GM21737 (cell line): ENCODE data around the gene INTS3.

Experiments used
- ATAC-seq: cut with Tn5 transposase; IDR thresholded peaks from one replicate; pipeline ENCODE4 v1.9.1; 2021; ENCODE audit warnings: mild to moderate bottlenecking, moderate library complexity; ENCODE audit not compliant: unreplicated experiment

Gene INTS3

GRCh38 chr1:153727463-153728304, at the start of gene INTS3:
Gene INTS3 (plus strand): TSS chr1:153728050. CDS start chr1:153728635, 585 bp downstream.
- ATAC-seq, result peak; percentile 96

- ATAC-seq, result no peak
These were observed 49.1 kb upstream of the INTS3 start, which contains the start of gene NPR1 for GRCh38 chr1:153678519-153679336. Gene NPR1 (plus strand): TSS chr1:153678688. CDS start chr1:153679109, 421 bp downstream.

- ATAC-seq, result no peak
These were observed 48.3 kb upstream of the INTS3 start for GRCh38 chr1:153679337-153680119.

- no peak for ATAC-seq
These were observed 47.8 kb upstream of the INTS3 start for GRCh38 chr1:153680120-153680403.

GRCh38 chr1:153682730-153683129, 45.1 kb upstream of the INTS3 start:
- no peak for ATAC-seq

GRCh38 chr1:153683854-153684253, 44.0 kb upstream of the INTS3 start:
- ATAC-seq, result no peak

- no peak for ATAC-seq
These were observed 43.0 kb upstream of the INTS3 start for GRCh38 chr1:153684892-153685291.

- ATAC-seq, result no peak
These were observed 42.1 kb upstream of the INTS3 start for GRCh38 chr1:153685544-153686340.

- no peak for ATAC-seq
These were observed 40.3 kb upstream of the INTS3 start for GRCh38 chr1:153687346-153688125.

GRCh38 chr1:153688276-153688675, 39.6 kb upstream of the INTS3 start:
- no peak for ATAC-seq

GRCh38 chr1:153688736-153689328, 39.0 kb upstream of the INTS3 start:
- no peak for ATAC-seq

- ATAC-seq, result no peak
These were observed 34.4 kb upstream of the INTS3 start for GRCh38 chr1:153693466-153693865.

GRCh38 chr1:153696741-153697140, 31.1 kb upstream of the INTS3 start:
- ATAC-seq, result no peak

GRCh38 chr1:153697191-153698019, 30.4 kb upstream of the INTS3 start:
- no peak for ATAC-seq

- no peak for ATAC-seq
These were observed 29.6 kb upstream of the INTS3 start for GRCh38 chr1:153698020-153698922.

GRCh38 chr1:153698923-153699714, 28.7 kb upstream of the INTS3 start:
- no peak for ATAC-seq

- no peak for ATAC-seq
These were observed 28.1 kb upstream of the INTS3 start for GRCh38 chr1:153699768-153700167.
